Stimulated activated CD4-positive, alpha-beta T cell treated with anti-CD3 and anti-CD28 coated beads, Interleukin-12 subunit alpha, Interleukin-12 subunit beta, amount 100 ng/mL, for 24 hours (primary cell): Measurements from ENCODE around the gene C11orf58.

Experiments used
- DNase-seq, 2 experiments: peaks; one replicate each; pipeline ENCODE4 v3.0.0-alpha.2; 2020; ENCODE audit warnings: low read depth in 2 of 2

Gene C11orf58

GRCh38 chr11:16767957-16768356, 29.5 kb downstream of the C11orf58 start:
- no peak for DNase-seq

DNA sequence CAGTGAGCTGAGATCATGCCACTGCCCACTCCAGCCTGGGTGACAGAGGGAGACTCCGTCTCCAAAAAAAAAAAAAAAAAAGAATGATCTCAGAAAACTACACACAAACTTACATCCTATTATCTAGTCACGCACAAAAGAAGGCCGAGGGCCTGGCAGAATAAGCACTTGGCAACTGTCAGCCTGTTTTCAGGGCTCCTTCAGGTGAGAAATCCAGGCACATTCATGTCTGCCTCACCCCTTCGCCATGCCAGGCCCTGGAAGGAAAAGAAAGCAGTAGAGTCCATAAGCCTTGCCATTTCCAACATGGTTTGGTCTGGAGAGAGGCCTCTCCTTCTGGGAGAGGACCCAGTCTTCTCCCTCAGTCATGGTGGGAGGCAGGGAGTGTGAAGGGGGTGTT, 30.9 kb downstream of the C11orf58 start:
- DNase-seq: no peak

- DNase-seq: no peak
These were observed 31.6 kb downstream of the C11orf58 start for GRCh38 chr11:16770016-16770415.

GRCh38 chr11:16771350-16772140, 33.1 kb downstream of the C11orf58 start:
- DNase-seq: no peak

DNA sequence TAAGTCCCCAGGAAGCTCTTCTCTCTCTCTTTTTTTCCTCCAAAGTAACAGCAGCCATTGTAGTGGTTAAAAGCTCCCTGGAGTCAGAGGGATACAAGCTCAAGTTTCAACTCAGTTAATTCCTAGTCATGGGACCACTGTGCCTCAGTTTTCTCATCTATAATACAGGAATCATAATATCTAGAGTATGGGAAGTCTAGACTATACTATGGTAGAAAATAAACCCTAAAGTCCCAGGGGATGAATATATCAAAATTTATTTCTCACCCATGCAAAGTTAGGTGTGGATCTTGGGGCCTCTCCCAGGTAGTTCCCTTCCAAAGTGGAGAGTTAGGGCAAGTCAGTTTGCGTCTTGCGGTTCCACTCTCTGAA, 33.7 kb downstream of the C11orf58 start:
- DNase-seq: no peak

DNA sequence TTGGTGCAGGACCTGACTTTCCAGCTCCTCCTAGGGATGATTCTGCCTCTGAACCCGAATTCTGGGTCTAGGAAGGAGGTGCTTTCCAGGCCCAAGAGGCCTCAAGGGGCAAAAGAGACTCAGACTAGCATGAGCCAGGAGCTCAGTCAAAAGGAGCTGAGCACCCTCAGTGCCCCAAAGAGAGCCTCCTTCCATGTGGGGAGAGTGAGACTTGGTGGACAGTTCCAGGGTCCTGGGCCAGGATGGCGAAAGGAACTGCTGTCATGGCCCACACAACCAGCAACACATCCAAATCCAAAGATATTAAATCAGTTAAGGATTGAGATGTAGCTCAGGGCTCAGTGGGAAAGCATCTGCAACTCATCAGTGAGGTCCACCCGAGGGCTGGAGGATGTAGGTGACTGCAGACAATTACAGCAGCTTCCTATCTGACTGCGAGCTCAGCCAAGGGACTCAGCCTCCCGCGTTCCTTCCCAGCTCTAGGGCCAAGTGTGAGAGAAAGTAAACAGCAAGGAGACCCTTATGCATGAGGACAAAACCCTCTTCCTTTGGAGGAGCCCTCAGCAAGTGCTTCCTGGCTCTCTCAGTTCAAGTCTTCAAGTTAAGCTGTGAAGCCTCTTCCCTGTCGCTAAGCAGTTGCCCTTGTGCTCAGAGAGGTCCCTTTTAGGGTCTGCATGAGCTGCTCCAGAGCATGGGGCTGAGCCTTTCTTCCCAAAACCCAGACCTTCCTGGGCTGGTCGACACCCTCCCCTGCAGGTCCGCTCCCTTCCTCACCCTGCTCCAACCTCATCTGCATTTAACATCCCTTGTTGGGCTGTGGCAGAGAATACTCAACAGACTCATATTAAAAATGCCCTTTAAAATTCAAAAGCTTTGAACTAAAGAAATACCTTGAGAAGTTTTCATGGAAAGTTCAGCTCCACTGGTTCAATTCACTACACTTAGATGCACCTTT, 35.8 kb downstream of the C11orf58 start:
- no peak for DNase-seq

DNA sequence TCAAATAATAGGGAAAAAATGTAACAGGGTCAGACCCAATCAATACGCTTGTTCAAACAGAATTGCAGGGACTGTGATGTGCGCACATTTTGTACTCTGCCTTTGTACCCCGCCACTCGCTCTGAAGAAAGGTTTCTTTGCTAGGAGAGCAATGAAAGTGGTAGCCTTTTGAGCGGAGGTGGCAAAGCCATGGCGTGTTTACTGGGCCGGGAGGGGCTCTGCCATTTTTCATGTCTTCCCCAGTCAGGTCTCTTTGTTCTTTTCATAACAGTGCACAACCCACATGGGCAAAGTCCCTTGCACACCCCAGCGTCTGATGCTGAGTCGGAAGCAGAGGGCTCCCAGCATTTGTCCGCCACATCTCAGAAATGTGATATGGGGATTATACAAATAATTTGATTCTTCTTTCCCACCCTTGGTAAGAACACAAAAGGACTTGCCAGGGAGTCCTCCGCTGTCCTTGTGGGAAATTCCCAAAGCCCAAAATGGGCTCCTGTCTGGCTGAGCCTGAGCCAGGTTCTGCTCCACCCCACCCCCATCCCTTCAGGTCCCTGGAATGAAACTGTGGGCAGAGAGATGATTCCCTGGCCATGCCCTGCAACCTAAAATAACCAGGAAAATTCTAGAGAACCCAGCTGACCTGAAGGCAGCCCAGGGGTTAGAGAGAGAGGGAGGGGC, 36.6 kb downstream of the C11orf58 start:
- DNase-seq: no peak

- DNase-seq: no peak
These were observed 37.3 kb downstream of the C11orf58 start for GRCh38 chr11:16775614-16776283.

DNA sequence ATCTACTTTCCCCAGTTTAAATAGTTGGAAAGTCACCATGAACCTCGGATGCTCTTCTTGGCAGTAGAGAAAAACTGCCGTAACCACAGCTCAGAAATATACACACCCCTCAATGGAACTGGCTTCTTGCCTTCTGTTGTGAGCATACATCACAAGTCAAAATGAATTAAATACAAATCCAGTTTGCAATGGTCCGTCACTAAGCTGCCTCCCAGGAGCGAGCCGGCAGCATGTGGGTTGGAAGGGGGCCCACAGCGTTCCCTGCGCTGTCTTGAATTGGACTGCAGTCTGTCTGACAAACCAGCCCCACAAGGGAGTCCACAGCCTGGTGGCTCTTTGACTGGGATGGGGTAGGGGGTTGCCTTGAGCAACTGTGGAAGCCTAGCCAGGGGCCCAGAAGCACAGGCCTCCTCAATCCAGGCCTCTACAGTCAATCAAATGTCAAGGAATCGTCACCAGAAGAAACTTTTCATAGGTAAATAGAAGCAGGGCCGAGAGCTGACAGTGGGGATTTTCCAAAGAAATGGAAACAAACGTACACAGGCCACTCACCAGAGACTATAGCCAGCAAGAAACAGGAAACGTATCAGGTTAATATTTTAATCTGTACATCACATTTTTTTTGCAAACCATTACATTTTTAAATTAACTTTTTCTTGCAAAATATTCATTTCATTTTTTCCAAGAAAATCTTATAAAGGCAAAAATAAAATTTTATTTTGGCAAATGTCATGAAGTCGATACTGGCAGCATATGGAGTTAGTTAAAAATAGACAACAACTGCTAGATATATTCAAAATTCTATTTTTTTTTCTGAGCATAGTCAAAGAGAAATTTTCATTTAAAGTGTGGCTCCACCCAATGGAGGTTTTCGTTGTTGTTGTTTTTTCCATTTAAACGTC, 38.5 kb downstream of the C11orf58 start:
- DNase-seq: no peak

DNA sequence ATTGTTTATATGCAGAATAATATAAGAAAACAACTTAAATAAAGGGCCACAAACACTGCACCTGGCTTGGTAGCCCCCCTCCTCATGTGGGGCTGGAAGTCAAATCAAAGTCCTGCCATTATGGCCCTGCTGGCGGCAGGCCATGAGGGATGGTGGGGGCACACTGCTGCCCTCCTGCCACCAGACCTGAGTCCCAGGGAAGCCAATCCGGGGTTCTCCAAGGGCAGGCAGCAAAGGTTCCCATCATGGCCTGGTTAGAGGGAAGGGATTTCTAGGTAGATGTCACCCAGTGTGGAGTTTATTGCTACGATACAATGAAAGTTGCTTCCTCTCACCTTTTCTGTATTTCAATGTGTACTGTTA, 39.1 kb downstream of the C11orf58 start:
- no peak for DNase-seq

DNA sequence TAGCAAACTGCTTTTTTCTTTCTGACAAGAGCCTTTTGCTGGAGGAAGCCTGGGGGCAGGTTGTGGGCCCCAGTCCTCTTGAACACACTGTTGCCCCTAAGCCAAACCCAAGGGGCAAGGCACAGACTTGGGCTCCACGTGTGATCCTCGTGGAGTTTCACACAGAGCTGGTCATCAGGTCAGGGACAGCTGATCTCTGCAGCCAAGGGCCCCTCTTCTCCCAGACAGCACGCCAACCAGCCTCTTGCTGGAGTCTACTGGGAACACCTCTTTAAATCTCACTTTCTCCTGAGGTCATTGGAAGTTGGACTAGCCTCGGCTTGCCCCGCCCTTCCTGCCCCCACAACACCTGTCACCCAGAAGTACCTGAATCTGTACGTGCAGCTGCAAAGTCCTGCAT, 39.8 kb downstream of the C11orf58 start:
- no peak for DNase-seq

DNA sequence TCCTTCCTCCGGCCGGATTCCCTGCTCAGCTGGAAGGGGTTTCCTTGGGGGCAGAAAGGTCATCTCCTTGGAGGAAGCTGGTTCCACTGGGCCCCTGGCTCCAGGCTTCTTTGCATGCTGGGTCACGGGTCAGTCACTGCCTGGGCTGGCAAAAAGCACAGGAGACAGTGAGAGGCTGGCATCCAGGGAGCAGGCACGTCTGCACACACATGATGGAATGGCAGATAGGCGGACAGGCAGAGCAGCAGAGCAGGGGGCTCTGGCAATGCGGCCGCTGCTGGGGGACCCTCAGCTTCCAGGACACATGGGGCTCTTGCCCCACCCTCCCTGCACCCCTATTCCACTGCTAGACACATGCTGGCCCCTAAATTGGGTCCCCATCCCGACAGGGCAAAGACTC, 40.4 kb downstream of the C11orf58 start:
- DNase-seq: no peak

GRCh38 chr11:16779436-16779835, 41.0 kb downstream of the C11orf58 start:
- no peak for DNase-seq

DNA sequence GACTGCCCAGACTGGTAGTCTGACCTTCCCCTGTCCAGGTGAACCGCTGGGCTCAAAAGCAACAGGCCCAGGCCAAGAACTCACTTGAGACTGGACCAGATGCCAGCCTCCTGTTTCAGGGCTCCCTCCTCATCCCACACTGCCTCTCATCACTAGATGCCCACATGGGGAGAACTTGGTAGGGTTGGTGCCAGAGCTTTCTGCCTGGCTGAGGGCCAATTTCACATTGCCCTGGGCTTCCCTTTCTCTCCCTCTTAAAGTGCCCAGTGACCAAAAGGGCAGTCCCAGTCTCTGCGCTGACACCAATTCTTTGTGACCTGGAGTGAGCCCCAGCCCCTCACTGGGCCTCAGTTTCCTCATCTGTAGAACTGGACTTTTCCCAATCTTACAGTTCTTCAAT, 41.7 kb downstream of the C11orf58 start:
- DNase-seq: no peak

- DNase-seq: no peak
These were observed 42.5 kb downstream of the C11orf58 start for GRCh38 chr11:16780698-16781550.

DNA sequence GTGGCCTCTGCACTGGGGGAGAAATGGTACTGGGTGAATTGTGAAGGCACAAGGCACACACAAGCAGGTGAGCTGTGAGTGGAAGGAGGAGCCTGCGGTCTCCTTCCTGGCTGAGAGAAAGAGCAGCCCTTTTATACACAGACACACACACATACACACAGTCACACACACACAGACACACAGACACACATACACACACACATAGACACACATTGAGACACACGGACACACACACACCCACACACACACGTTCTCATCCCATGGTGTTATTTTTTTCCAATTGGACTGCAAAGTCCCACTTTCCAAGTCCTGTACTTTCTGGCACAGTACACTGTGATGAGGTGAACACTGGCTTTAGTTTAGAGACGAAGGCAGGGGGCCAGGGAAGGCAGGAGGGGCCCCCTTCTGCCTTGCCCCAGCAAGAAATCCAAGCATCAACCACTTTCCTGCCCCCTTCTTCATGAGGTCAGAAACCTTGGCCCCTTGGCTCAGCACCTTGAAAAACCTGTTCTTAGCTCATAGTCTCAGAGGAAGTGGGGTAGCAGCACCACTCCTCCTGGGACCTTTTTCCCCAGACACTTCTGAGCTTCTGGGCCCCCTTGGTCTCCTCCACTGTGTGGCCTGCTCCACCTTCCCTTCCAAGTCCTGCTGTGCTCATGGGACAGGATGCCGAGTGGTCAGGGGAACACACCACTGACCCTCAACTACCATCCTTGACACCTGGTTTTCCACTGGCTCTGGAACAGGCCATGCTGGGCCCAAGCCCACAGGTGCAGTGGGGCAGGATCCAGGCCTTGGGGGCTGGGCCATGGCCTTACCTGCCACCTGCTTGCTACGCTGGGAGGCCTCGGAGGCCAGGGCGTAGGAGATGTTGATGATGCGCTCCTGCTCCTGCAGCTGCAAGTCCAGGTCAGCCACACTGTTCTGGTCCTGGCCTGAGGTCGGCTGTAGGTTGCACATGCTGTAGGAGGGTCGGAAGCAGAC, 43.8 kb downstream of the C11orf58 start:
- DNase-seq: no peak

- DNase-seq: no peak
These were observed 44.9 kb downstream of the C11orf58 start for GRCh38 chr11:16783321-16783801.

DNA sequence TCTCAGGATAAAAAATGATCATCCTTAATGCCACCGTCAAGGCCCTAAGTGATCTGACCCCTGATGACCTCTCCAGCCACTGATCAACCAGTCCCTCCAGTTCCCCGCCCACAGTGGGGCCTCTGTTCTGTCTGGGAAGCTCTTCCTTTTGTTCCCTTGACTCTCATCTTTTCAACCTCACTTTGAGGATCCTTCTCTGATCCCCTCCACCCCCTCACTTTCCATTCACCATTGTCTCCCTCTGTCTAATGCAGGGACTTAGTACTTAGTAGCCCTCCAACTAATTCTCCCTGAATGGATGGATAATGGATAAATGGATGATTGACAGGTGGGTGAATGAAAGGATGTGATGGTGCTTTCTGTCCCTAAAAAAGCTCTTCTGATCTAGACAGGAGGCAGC, 45.6 kb downstream of the C11orf58 start:
- no peak for DNase-seq
